ENCODE measurements around the gene CPNE4.
"Not testable (repeated sequence)": the region's sequence is repeated elsewhere in the genome, so short reads cannot be mapped to it uniquely, and the experiment has no call there.

Gene CPNE4

GRCh38 chr3:132016061-132017041, 18.5 kb downstream of the CPNE4 start:
- no peak for DNase-seq

DNA sequence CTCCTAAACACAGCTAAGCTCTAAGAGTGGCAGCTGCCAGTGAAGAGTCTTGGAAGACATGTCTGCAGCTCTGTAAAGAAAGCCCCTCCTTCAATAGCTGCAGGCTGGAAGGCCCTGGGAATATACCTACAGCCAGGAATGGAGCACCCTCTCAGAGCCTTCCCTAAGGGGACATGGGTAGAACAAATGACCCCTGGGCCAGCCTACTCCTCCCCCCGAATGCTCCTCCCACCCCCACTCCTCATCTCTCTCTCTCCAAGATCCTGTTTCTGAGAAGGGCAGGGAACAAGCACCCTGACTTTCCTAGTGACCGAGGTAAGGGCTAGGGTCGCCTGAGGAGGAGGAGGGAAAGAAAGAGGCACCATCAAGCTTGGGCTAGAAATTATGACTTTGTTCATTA, 20.7 kb downstream of the CPNE4 start:
- DNase-seq, result no peak

- DNase-seq, result no peak
Observed at GRCh38 chr3:132009241-132009640, 25.6 kb downstream of the CPNE4 start.

DNA sequence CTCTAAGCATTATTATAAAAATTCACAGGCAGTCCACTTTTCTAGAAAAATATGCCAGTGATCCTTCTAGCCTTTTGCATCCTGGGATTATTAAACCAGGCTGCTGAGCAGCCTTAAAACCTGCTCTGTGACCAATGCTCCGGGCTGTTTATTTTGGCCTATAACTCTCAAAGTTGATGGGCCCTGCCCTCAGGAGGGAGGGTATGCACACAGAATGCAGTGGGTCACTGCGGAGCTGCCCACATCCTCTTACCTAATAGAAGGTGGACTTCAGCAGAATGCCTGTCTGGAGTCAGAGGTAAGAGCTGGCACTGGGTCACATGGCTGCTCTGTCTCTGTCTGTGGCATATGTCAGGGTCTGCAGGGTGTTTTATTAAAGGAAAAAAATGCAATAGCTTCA, 26.0 kb downstream of the CPNE4 start:
- DNase-seq, result no peak

- no peak for DNase-seq
Observed at GRCh38 chr3:132007617-132008016, 27.2 kb downstream of the CPNE4 start.

DNA sequence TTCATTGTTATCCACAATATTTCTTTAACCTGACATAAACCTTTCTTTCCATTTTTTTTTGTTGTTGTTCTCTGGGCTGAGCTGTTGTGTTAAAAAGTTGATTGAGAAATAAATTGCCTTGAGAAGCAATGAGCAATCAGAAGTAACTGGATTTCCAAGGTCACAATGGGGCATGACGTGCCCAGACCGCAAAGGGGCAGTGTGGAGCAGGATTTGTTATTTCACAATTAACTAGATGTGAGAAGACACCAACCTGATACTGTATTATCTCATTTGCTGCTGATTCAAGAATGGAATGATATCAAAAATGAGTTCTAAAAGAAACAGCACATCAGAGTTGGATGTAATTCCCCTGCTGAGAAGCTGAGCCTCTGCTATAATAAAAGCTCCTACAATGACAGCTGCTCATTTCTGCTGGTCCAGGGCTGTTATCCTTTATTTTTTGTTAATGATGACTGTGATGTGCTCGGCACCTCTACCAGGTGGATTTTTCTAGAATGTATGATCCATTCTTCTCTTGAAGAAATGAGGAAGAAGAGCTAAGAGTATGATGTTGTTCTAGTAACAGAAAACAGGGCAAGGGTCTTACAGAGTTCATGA, 28.1 kb downstream of the CPNE4 start:
- no peak for DNase-seq

DNA sequence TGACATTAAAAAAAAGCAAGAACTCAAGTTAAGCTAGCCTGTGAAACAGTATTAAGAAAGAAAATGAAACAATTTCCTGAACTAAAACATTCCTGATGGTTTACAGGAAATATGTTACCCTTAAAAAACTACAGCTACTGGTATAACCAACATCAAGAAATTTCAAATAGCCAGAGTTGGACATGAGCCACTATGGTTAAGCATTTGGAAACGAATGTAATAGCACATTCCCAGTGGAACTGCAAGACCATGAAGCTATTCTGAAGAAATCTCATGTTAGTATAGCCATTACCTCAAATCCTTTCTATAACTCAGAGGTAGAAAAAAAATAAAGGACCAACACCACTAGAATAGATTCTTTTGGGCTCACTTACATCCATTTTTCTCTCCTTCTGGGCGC, 30.2 kb downstream of the CPNE4 start:
- DNase-seq, result no peak

GRCh38 chr3:132003685-132004084, 31.1 kb downstream of the CPNE4 start:
- DNase-seq, result no peak

GRCh38 chr3:132001999-132002398, 32.8 kb downstream of the CPNE4 start:
- DNase-seq, result no peak

DNA sequence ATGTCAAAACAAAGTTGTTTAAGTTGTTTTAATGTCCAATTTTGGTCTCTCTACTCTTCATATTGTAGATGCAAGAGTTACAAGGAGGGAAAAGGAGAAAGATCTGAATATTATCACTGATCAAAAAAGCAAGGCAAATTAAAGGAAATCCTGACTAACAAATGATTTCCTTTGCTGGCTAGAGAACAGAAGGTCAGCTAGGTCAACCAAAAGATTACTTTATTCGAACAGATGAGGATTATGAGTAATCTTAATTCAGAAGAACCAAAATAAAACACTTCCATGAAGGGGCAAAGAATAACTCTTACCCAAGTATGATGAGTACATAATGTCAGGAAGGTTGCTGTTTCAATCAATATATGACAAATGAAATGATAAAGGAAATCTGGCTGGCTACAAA, 33.8 kb downstream of the CPNE4 start:
- DNase-seq, result no peak

GRCh38 chr3:131998027-131998426, 36.8 kb downstream of the CPNE4 start:
- DNase-seq, result no peak

DNA sequence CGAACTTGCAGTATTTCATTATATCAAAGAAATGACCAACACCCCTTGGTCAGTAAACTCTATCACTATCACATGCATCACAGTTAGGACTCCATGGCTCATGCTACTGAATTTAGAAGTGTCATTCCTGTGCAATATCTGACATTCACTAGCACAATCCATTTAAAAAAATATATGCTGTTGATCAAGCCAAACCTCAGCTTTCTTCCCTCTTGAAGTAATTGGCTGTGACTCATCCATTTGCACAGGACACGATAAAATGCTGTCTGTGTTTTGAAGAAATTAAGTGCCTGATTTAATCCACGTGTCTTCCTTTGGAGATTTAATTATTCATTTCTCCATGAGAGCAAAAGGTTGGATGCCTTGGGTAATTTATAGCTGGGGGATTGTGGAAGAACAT, 38.9 kb downstream of the CPNE4 start:
- DNase-seq, result no peak

GRCh38 chr3:131989318-131989717, 45.5 kb downstream of the CPNE4 start:
- DNase-seq, result no peak

GRCh38 chr3:131988209-131988608, 46.6 kb downstream of the CPNE4 start:
- no peak for DNase-seq

- DNase-seq, result no peak
Observed at GRCh38 chr3:131983689-131984088, 51.1 kb downstream of the CPNE4 start.

DNA sequence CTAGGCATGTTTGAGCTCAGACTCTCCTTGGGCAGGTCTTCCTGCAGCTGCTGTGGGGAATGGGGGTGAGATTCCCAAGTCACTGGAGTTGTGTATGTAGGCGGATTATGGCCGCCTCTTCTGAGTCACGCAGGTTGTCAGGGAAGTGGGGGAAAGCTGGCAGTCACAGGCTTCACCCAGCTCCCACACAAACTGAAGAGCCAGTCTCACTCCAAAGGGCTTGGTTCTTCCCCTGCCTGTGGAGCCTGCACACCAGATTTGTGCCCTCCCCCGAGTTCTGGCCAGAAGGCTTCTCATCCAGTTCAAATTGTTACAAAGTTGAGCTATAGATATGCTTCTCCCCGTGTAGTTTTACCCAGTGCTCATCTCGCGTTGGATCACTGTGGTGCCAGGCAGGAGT, 53.5 kb downstream of the CPNE4 start:
- DNase-seq, result no peak

DNA sequence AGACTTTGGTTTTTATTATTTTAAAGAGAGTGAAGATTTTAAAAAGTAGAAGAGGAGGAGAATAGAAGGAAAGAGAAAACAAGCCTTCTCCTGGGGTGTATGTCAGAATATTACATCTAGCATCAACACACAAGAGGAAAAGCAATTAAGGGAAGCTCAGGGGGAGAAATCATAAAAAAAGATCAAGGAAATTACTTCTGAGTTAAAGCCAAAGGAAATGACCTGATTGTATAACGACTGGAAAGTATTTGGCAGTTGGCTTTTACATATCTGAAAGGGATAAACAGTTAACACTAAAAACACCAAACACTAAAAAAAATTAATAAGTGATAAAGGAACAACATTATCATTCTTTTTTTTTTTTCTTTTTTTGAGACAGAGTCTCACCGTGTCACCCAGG, 58.4 kb downstream of the CPNE4 start:
- no peak for DNase-seq

- no peak for DNase-seq
Observed at GRCh38 chr3:131975047-131975446, 59.8 kb downstream of the CPNE4 start.

DNA sequence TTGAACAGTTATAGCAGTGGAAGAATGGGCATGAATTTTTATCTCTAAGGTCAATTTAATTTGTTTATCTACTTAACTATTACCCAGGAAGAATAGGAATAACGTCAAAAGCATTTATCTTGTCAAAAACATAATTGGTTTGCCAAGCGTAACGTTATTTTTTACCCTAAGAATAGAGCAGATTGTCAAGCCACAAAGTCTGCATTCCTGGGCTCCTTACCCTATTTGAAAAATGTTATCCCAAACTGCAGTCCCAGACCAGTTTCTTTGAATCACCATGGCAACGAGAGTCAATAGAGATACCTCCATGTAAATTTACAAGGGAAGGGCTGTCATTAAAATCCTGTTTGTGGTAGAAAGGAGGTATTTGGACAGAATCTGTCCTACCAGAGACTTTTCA, 61.1 kb downstream of the CPNE4 start:
- DNase-seq, result no peak

- DNase-seq, result no peak
Observed at GRCh38 chr3:131972550-131972949, 62.3 kb downstream of the CPNE4 start.

DNA sequence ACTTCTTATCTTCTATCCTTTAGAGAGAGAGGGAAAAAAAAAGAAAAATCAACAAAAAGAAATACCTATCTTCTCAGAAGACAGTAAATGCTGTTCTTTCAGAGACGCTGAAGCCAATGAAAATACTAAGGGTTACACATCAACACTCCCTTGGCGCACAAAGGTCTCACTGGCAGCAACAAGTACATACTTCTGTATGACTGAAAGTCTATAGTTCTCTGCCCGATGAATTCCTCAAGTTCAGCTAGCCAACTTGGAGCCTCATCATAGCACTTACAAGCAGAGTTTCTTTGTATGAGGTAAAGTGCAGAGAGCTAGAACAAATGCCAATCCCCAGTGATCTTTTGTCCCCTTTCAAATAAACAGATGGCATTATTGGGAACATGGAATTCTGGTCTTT, 62.7 kb downstream of the CPNE4 start:
- DNase-seq, result no peak

DNA sequence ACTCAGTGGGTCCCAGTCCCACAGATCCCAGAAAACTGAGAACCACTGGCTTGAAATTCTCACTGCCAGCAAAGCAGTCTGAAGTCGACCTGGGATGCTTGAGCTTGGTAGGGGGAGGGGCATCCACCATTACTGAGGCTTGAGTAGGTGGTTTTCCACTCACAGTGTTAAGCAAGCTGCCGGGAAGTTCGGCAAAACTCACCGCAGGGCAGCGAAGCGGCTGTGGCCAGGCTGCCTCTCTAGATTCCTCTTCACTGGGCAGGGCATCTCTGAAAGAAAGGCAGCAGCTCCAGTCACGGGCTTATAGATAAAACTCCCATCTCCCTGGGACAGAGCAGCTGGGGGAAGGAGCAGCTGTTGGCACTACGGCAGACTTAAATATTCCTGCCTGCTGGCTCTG, 71.4 kb downstream of the CPNE4 start:
- not testable (repeated sequence) for DNase-seq

GRCh38 chr3:131962982-131963381, 71.8 kb downstream of the CPNE4 start:
- DNase-seq, result no peak

- DNase-seq, result no peak
Observed at GRCh38 chr3:131960324-131960723, 74.5 kb downstream of the CPNE4 start.

DNA sequence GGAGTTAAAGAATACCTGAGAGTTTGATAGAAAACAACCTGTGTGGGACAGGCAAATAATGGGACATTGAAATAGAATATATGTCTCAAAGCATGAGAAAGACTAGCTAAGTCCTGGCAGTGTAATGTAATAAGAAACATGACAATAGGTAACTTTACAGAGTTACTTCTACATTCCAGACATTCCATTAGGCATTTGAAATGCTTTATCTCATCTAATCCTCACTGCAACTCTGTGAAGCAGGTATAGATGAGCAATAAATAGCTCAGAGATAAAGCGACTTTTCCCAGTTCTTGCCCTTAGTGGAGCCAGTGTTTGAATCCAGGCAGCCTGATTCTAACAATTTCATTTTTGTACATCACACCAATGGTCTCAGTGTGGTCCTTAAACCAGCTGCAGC, 76.8 kb downstream of the CPNE4 start:
- no peak for DNase-seq
